Activated T-helper 1 cell treated with anti-CD3 and anti-CD28 coated beads, Interleukin-2, amount 50 U/mL, for 16 hours (primary cell): Measurements from ENCODE around the gene RAPGEF6.
"Not testable (repeated sequence)": the region's sequence is repeated elsewhere in the genome, so short reads cannot be mapped to it uniquely, and the experiment has no call there.

ENCODE experiments used
- DNase-seq, 2 donors: peaks; one replicate each; pipeline ENCODE4 v3.0.0-alpha.2; 2020; ENCODE audit warnings: low read depth in 1 of 2, low spot score in 1 of 2

RAPGEF6 gene

GRCh38 chr5:131610198-131611063 lies 24.6 kb downstream of the RAPGEF6 start:
- no peak for DNase-seq

GRCh38 chr5:131609774-131610173 lies 25.3 kb downstream of the RAPGEF6 start:
- no peak for DNase-seq

DNA sequence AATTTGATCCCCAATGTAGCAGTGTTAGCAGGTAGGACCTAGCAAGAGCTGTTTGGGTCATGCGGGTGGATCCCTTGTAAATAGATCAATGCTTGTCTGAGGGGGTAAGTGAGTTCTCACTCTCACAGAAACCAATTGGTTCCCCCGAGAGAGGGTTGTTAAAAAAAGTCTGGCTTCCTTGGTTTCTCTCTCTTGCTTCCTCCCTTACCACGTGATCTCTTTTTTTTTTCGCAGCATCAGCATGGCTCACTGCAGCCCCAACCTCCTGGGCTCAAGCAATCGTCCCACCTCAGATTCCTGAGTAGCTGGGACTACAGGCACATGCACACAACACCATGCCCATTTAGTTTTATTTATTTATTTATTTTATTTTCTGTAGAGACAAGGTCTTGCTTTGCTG lies 26.4 kb downstream of the RAPGEF6 start:
- DNase-seq = no peak

GRCh38 chr5:131607903-131608540 lies 27.0 kb downstream of the RAPGEF6 start:
- DNase-seq = no peak

DNA sequence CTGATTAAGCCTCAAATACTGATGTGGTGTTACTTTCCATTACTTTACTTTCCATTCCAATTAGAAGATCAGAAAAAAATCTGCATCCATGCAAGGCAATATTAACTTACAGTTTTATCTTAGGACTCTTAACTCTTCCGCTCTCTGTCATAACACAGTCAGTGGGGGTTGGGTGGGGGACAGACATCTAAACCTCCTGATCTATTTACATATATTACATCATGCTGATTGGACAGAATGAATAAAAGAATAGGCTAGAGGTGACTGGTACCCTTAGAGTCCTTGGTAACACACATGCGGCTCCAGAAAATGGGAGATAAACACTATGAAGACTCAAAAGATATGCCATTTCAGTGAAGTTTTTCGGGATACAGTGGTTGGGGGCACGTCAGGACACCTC lies 27.6 kb downstream of the RAPGEF6 start:
- DNase-seq = no peak

DNA sequence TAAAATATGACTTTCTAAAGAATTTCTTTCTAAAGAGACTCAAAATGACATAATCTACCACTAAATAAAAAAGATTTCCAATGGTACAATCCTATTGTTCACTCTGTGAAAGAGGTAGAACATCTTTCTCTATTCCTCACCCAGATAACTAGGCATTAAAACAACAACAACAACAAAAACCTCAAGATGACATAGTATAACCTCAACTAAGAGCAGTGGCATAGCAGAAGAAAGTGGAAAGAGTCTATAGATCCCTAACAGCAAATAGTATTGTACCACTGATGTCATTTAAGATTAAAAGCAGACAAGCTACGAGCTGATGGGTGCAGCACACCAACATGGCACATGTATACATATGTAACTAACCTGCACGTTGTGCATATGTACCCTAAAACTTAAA lies 29.9 kb downstream of the RAPGEF6 start:
- no peak for DNase-seq

DNA sequence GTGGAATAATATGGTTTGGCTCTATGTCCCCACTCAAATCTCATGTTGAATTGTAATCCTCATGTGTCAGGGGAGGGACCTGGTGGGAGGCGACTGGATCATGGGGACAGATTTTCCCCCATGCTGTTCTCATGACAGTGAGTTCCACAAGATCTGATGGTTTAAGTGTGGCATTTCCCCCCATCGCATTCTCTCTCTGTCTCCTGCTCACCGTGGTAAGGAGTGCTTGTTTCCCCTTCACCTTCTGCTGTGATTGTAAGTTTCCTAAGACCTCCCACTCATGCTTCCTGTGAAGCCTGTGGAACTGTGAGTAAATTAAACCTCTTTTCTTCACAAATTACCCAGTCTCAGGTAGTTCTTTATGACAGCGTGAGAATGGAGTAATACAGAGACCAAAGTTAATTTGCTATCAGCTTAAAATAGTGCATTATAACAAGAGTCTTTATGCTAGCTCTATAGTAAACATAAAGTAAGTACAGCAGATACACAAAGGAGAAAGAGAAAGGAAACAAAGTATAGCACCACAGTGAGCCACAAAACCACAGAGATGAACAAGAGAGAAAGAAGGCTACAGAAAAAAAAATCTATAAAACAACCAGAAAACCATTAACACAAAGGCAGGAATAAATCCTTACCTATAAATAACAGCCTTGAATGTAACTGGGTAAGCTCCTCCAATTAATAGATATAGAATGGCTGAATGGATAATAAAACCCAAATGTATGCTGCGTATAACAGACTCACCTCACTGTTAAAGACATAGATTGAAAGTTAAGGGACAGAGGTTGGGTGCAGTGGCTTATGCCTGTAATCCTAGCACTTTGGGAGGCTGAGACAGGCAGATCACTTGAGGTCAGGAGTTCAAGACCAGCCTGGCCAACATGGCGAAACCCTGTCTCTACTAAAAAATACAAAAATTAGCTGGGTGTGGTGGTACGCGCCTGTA lies 39.7 kb downstream of the RAPGEF6 start:
- DNase-seq = no peak

DNA sequence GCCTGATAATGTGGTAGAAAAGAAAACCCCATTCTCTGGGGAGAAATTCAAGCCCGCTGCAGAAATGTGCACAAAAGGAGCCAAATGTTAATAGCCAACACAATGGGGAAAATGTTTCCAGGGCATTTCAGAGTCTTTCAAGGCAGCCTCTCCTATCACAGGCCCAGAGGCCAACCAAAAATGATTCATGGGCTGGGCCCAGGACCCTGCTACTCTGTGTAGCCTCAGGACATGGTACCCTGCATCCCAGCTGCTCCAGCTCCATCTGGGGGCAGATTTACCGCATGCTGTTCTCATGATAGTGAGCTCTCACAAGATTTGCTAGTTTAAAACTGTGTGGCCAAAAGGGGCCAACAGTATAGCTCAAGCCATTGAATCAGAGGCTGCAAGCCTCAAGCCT lies 41.1 kb downstream of the RAPGEF6 start:
- DNase-seq = no peak

DNA sequence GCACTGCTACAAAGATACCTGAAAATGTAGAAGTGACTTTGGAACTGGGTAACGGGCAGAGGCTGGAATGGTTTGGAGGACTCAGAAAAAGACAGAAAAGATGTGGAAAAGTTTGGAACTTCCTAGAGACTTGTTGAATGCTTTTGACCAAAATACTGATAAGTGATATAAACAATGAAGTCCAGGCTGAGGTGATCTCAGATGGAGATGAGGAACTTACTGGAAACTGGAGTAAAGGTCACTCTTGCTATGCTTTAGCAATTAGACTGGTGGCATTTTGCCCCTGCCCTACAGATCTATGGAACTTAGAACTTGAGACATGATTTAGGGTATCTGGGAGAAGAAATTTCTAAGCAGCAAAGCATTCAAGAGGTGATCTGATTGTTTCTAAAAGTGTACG lies 41.6 kb downstream of the RAPGEF6 start:
- not testable (repeated sequence) for DNase-seq

GRCh38 chr5:131589510-131590348 lies 45.3 kb downstream of the RAPGEF6 start:
- DNase-seq = no peak

- DNase-seq = no peak
These were observed 47.5 kb downstream of the RAPGEF6 start for GRCh38 chr5:131587541-131587940.

- DNase-seq = no peak
These were observed 53.3 kb downstream of the RAPGEF6 start for GRCh38 chr5:131581702-131582101.

DNA sequence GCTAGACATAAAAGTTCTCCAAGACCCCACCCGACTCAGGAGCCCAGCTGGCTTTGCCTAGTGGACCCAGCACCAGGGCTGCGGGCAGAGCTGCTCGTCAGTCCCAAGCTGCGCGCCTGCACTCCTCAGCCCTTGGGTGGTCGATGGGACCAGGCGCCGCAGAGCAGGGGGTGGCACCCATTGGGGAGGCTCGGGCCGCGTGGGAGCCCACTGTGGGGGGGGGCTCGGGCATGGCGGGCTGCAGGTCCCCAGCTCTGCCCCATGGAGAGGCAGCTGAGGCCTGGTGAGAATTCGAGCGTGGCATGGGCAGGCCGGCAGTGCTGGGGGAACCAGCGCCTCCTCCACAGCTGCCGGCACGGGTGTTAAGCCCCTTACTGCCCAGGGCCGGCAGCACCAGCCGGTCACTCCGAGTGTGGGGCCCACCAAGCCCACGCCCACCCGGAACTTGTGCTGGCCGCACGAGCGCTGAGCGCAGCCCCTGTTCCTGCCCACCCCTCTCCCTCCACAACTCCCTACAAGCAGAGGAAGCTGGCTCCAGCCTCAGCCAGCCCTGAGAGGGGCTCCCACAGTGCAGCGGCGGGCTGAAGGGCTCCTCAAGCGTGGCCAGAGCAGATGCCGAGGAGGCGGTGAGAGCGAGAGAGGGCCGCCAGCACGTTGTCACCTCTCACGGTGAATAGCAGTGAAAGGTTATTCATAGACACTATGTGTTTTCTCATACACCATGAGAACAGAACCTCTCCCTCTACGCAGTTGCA lies 54.9 kb downstream of the RAPGEF6 start:
- DNase-seq = no peak

- no peak for DNase-seq
These were observed 59.3 kb downstream of the RAPGEF6 start for GRCh38 chr5:131575660-131576227.

GRCh38 chr5:131571669-131572168 lies 63.3 kb downstream of the RAPGEF6 start:
- DNase-seq = no peak

DNA sequence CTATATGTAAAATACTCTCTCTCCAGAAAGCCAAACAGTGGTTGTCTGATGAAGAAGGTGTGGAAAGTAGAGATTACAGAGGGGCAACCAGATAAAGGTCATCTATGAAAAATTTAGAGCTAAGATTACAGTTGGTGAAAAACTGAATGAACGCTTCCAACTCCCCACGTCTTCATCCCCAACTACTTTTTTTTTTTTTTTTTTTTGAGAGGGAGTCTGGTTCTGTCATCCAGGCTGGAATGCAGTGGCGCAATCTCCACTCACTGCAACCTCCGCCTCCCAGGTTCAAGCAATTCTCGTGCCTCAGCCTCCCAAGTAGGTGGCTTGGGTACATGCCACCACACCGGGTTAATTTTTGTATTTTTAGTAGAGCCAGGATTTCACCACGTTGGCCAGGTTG lies 64.3 kb downstream of the RAPGEF6 start:
- no peak for DNase-seq

- DNase-seq = no peak
These were observed 70.8 kb downstream of the RAPGEF6 start for GRCh38 chr5:131564229-131564652.

GRCh38 chr5:131563434-131564228 lies 71.4 kb downstream of the RAPGEF6 start:
- DNase-seq = no peak

DNA sequence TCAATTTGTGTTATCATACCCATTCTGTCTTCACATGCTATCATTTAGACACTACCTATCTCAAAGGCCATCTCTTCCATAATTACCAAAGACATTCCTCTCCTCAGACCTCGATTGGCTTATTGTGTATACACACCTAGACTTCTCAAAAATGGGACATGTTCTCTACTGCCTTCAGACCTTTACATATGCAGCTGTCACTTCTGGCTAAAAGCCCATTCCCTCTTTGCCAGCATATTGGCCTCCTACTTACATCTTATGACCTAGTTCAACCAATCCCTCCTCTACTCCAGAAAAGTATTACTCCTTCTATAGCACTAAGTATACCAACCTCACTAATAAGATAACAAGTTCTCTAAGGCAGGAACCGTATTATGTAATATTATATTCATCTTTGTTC lies 84.4 kb downstream of the RAPGEF6 start:
- no peak for DNase-seq
